ACC112 (cell line): ENCODE data around the gene EXD3.
"Not testable (repeated sequence)": the region's sequence is repeated elsewhere in the genome, so short reads cannot be mapped to it uniquely, and the experiment has no call there.

Source experiments
- H2AFZ ChIP-seq: fragments of 200-600 bp; sonication (generic); one replicate; pipeline ENCODE4 v1.6.0; 2017; ENCODE audit warnings: antibody characterized with exemption, low read length; ENCODE audit not compliant: unreplicated experiment
- H3K27ac ChIP-seq: fragments of 200-600 bp; sonication (generic); 2 replicates; pipeline ENCODE4 v1.5.1; 2014; ENCODE audit warnings: low read depth, mild to moderate bottlenecking, antibody characterized with exemption, low read length, moderate library complexity
- H3K27me3 ChIP-seq: fragments of 200-600 bp; sonication (generic); 2 replicates; pipeline ENCODE4 v1.6.1; 2014; ENCODE audit warnings: mild to moderate bottlenecking, antibody characterized with exemption, low read length, moderate library complexity, mixed read lengths; ENCODE audit not compliant: insufficient read depth
- H3K36me3 ChIP-seq: fragments of 200-600 bp; sonication (generic); 2 replicates; pipeline ENCODE4 v1.6.1; 2016; ENCODE audit warnings: mild to moderate bottlenecking, antibody characterized with exemption, low read length, moderate library complexity, mixed read lengths; ENCODE audit not compliant: insufficient read depth
- H3K4me1 ChIP-seq: fragments of 200-600 bp; sonication (generic); one replicate; pipeline ENCODE4 v1.6.1; 2016; ENCODE audit warnings: low read length, mixed read lengths; ENCODE audit not compliant: insufficient read depth, unreplicated experiment, control insufficient read depth
- H3K4me3 ChIP-seq: fragments of 200-600 bp; sonication (generic); 2 replicates; pipeline ENCODE4 v1.5.1; 2014; ENCODE audit warnings: mild to moderate bottlenecking, low read depth, low read length
- H3K79me2 ChIP-seq: fragments of 200-600 bp; sonication (generic); one replicate; pipeline ENCODE4 v1.6.0; 2016; ENCODE audit warnings: low read length; ENCODE audit not compliant: control insufficient read depth, unreplicated experiment, insufficient read depth

EXD3 gene

DNA sequence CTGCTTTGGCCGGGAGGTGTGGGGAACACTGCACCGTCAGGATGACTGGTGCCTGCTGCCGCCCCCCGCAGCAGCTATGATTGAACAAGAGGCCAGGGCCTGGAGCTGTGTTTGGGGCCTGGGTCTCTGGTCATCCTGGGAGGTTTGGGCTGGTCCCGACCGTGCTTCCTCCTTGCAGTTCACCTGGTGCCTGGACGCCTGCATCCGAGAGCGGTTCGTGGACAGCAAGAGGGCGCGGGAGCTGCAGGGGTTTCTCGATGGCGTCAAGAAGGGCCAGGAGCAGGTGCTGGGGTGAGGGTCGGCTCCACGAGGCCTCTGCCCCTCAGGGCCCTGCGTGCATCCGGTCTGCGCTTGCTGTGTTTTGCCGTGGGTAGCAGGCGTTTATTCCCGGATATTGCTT lies 158.9 kb downstream of the EXD3 start:
- Histone ChIP-seq H3K27ac (no peak overlapping the region), H3K79me2 (peaks cover 1% of the 10 kb centered on the region), H3K4me1 (peaks cover 15% of the 10 kb centered on the region), H3K4me3 (no peak overlapping the region), H3K27me3 (no peaks in the 10 kb centered on the region), H3K36me3 (peaks cover 11% of the 10 kb centered on the region; the same call in 1 of the 2 replicates), H2AFZ (no peak overlapping the region)

DNA sequence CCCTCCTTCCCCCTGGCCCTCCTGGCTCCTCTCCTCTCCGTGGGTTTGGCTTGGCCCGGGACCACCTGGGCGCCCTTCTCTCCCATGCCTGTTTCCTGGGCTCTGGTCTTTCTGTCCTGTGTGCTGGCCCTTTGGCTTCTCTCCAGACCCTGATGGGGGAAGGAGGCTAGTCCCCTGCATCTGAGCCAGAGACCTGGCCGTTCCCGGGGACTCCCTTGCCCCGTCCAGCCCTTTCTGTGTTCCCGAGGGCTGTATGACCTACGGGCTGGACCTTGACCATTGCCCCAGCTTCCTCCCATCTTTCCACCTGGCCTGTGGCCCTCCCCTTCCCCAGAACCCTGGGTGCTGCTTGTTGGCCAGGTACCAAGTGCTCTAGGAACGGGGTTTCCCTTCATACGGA lies 159.5 kb downstream of the EXD3 start:
- no peak overlapping the region for H3K4me3 ChIP-seq
- no peaks in the 10 kb centered on the region for H3K27me3 ChIP-seq
- no peak overlapping the region for H3K27ac ChIP-seq
- peaks cover 11% of the 10 kb centered on the region; the same call in 1 of the 2 replicates for H3K36me3 ChIP-seq
- peaks cover 10% of the 10 kb centered on the region for H3K4me1 ChIP-seq
- no peaks in the 10 kb centered on the region for H3K79me2 ChIP-seq
- no peak overlapping the region for H2AFZ ChIP-seq

DNA sequence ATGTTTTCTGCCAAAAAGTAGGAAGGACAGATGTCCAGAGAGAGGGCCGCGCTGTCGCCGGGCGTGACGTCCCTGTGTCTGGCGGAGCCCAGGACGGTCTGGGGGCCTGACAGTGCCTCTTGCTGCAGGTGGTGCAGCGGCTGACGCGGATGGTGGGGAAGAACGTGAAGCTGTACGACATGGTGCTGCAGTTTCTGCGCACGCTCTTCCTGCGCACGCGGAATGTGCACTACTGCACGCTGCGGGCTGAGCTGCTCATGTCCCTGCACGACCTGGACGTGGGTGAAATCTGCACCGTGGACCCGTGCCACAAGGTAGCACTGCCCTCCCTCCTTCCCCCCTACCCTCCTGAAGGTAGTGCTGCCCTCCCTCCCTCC lies 160.1 kb downstream of the EXD3 start:
- Histone ChIP-seq H3K4me1 (peaks cover 4% of the 10 kb centered on the region), H3K27ac (no peak overlapping the region), H3K4me3 (no peak overlapping the region), H2AFZ (no peak overlapping the region), H3K27me3 (no peaks in the 10 kb centered on the region), H3K79me2 (no peaks in the 10 kb centered on the region), H3K36me3 (peaks cover 11% of the 10 kb centered on the region; the same call in 1 of the 2 replicates)

- H3K27me3 ChIP-seq, H3K4me1 ChIP-seq, H3K4me3 ChIP-seq, H2AFZ ChIP-seq, H3K27ac ChIP-seq, H3K79me2 ChIP-seq: not testable (repeated sequence)
- H3K36me3 ChIP-seq, result peaks cover 11% of the 10 kb centered on the region; the same call in 1 of the 2 replicates
Measured at GRCh38 chr9:137262173-137262908, 160.6 kb downstream of the EXD3 start.
